A204.1 (cell line): ENCODE data around the gene CD46.

ENCODE experiments used
- FAIRE-seq: peaks from 2 replicates; lab custom pipeline; 2012; peaks lifted over from hg19 to GRCh38; lab: Jason Lieb, UNC

Gene CD46

DNA sequence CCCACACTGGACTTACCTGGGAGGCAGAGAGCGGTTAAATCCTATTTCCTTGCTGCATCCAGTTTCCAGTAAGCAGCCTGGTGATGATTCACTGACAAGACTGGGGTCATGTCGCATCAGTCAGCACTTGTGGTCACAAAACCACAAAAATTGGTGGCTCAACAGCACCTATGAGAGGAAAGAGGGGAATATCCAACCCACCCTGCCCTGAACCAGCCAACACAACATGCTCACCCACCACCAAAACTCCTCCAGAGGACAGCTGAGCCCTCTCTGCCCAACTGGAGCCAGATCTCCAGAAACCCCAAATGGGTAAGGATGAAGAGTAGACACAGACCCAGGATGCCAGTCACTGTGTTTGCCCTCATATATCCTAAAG is 64.0 kb downstream of the CD46 start:
- no peak for FAIRE-seq

GRCh38 chr1:207817166-207817565 is 65.3 kb downstream of the CD46 start:
- FAIRE-seq, result no peak

DNA sequence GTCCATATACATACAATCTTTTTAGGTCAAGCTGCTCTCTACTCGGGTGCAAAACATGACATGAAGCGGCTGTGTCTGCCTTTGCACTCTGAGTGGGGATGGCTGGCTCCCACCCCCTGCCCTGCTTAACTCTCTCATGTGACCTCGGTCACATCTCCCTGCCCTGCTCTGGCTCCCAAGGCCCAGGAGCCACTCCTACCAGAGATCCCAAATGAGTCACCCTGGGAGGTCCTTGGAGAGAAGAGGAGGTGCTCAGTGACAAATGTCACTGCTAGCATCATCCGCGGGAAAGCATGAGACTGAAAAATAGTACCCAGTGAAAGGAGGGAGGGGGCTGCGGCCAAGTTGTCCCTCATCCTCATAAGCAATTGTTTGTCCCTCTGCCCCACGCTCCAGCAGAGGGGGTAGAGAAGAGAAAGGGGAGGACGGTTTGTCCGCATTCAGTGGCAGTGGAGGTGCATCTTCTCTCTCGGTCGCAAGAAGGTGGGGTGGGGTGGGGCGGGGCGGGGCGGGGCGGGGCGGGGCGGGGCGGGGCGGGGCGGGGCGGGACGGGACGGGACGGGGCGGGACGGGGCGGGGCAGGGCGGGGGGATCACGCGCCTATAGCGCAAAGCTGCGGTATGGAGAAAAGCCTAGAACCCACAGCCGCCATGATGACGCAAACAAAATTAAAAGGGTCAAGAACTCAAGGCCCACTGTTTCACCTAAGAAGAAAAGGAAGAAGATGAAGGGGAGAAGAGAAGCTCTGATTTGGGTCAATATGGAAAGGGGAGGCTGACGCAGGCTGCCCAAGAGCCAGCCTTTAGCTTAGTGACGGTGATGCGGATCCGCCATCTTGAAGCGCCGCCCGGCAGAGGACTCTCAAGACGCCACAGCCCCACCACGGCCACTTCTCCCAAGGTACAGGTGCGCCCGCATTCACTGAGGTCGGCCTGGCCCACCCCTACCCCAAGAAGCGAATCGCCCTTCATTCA is 66.2 kb downstream of the CD46 start:
- FAIRE-seq, result no peak

DNA sequence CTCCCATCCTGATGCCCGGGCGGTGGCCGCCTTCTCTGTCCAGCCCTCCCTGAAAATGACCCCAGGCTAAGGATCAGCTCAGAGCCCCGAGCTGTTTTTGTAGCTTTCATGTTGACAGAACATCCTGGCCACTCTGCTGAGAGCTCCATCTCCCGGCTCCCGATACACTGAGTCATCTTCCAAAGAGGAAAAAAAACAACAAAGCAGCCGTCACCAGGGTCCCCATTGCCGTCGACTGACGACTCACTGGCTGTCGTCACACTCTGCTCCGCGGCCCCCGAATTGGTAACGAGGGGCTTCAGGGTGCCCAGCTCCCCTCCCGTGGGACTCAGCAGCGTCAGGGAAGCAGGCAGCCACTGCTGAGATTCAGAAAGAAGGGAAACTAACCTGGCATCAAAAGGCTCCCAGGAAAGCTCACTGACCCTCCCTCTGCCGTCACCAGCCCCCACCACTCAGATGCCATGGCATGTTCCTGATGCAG is 67.2 kb downstream of the CD46 start:
- no peak for FAIRE-seq

- FAIRE-seq, result no peak
These were observed 69.0 kb downstream of the CD46 start for GRCh38 chr1:207820568-207821463.

DNA sequence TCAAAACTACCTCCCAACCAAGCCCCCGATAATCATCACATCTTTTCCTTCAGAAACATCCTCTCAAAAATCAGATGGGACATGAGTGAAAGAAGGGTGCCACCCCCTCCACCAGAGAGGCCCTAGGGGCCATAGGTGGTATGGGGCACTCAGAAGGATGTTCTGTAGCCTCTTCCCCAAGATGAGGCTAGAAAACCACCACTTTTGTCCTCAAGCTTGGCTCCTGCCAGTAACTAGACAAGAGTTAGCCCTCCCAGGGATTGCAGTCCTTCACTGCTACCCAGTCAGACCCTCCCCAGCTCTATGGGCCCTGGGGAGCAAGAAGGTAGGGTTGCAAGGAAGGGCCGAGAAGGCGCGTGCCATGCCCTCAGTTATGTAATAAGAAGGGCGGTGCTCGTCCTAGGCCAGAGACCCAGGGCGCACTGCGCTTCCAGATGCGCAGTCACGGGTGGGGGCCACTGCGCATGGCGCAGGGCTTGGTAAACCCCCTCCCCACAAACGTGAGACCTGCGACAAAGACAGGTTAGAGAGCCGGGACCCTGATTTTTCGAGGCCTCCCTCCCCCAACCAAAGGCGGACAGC is 69.7 kb downstream of the CD46 start:
- FAIRE-seq, result no peak

- FAIRE-seq, result no peak
These were observed 70.3 kb downstream of the CD46 start for GRCh38 chr1:207822124-207822601.

DNA sequence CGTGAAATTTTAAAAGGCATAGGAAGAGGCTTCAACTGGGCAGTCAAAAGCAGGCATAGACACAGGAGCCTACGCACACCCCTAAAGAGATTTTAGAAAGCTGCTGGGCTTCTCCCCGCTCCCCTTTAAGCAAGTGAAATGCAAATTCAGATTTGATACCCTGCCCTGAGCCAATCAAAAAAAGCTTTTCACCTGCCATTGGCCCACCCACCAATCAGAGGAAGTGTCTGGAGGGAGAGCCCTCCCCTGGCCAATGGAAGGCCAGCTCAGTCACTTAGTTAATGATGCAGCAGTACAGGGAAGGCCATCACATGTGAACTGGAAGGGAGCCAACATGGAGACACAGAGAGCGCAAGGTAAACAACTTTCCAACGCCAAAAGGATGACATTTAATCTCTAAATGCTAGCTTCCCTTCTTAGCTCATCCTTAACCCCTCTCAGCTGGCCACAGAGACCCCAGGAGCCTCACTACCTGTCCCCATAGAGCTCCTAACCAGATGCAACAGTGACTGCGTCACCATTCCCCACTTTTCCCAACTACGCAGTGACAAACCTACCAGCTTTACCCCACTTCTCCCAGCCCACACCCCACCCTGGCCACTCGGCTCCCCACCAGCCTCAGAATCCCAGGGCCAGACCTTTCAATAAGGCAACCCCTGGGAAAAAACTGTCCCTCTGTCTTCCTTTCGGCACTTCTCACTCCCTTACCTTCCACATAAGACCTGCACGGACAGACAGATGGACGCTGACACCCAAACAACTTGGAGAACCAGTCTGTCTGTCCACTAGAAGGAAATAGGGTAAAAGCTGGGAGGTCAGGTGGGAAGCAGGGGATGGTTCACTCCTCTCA is 71.0 kb downstream of the CD46 start:
- no peak for FAIRE-seq

DNA sequence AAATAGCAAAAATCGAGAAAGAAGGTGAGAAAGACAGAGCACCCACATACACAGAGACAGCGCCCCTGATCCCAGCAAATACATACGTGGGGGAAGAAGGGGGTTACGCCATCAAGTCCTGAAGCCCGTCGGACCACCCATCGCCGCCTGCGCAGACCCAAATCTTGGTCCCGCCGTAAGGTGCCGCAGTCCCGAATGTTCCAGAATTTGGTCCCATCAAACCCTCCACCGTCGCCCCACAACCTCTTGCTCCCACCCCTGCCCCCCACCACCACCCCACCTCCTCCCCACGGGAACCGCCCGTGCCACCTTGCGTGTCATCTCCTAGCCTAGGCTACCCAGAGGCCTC is 71.7 kb downstream of the CD46 start:
- no peak for FAIRE-seq

- no peak for FAIRE-seq
These were observed 72.2 kb downstream of the CD46 start for GRCh38 chr1:207823880-207824566.

DNA sequence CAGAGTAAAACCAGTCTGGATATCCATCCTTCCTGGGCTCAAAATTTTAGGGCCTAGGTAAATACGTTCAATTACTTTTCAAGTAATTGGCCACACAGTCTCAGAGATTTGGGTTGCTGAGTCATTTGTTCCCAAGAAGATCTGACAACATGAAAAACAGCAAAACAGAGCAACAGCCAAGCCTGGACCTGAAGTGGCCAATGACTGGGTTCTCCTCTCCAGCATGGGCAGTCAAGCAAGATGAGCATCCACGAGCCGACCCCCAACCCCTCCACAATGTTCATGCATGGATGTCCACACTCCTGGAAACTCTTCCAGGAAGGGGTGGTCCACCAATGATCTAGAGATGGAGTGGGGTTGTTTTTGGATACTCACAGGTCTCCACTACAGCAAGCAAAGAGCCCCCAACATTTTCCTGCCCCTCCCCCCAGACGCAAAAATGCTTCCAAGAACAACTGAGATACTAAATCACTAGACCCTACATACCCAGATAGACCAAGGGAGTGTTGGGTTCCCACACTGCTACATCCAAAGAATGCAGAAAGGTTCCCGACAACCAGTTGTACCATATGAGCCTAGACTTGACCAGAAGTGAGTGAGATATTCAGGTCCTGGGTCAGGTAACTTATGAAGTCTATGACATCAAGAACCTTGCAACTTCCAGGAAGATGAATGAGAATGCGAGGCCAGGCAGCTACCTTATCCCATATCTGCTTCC is 73.0 kb downstream of the CD46 start:
- FAIRE-seq, result no peak

DNA sequence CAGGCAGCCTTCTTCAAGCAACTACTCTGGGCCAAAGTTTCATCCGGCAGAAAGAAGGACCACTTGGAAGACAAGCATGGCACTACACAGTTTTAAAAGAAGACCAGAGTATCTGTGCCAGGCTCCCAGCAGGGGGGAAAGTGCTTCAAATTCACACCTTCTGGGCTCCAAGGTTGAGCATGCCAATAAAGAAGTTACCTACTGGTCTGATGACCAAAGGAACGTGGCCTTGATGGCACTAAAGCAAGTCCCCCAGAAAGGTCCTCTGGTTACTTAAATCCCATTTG is 73.5 kb downstream of the CD46 start:
- FAIRE-seq, result no peak

DNA sequence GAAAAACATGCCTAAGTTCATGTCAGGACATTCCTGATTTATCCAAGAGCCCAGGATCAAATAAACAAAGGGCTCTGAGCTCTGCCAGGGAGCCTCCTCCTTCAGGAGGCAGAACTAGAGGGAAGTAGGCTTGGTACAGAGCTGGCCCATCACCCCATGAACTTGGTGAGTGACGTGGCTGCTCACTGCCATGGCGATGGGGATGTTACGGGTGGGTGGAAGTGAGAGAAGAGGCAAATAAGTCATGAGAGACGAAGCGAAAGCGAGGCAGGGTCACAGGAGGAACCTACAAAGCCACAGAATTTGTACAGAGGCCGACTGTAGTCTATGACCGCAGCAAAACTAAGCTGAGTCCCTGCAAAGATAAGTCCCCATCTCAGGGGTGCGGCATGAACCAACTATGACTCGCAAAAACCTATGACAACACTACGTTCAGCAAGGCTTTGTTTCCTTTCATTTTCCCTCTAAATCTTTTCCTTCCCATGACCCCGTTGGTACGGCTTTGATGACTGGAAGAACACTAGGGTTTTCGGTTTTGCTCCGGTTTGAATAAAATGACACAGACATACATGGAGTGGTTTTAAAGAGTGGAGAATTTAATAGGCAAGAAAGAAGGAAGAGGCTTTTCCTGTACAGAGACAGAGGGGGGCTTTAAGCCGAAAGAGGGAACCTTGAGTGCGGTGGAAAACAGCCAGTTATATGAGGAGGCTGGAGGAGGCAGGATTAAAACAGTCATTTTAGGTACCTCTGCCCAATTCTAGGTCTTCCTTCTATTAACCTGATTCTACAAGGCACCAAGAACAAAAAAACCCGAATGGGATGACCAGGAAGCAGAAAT is 74.1 kb downstream of the CD46 start:
- no peak for FAIRE-seq

GRCh38 chr1:207826557-207827487 is 75.0 kb downstream of the CD46 start:
- no peak for FAIRE-seq

DNA sequence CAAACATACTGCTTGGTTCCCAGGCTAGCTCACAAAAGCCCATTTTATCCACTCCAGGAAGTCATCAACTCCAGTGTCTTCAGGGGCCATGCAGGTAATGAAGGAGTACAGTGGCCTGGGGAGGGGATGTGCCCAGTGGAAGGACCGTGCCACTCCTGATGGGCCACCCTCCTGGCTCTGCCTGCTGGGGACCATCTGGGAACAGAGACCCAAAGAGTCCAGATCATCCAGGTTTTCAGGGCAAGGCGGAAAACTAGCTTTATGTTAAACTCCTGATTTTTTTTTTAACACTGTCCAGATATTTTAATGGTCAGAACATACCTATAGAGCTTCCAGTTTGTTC is 75.6 kb downstream of the CD46 start:
- no peak for FAIRE-seq

DNA sequence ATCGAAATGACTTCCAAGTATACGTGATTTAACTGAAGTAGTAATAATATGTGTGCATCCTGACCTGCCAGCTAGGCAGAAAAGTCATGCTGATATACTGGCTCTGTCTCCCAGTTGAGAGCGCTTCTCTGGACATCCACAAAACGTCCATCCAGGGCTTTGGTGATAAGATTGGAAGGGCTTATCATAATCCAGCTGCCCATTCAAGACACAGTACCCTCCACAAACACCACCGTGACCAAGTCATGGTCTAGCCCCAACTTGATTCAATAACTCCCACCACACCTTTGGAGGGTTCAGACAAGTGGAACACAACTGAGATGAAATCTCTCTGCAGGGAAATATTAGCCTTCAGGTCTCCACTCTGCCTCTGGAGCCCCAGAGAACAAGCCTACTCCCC is 76.2 kb downstream of the CD46 start:
- FAIRE-seq, result no peak

- peak; percentile 76 for FAIRE-seq
These were observed 76.8 kb downstream of the CD46 start for GRCh38 chr1:207828485-207829158.

DNA sequence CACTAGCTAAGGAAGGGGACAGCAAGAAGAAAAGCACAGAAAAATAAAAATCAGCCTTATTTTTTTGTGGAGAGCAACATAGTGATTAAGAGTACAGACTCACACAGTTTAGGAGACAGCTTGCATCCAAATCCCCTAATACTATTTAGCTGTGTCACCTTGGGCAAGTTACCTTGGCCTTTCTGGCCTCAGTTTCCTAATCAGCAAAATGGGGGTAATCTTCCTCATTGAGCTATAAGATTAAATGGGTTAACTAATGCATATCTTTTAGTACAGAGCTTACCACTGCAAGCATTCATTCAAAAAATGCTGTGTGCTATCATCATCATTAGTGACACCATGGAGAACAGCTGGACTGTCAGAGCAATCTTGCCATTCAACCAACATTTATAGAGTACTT is 77.7 kb downstream of the CD46 start:
- FAIRE-seq, result no peak
